Karpas-422 (cell line): ENCODE results near the gene KCNAB2. TPM values are rescaled to one million over a fixed set of nuclear protein-coding genes. Genes with fewer than 3 reads are reported as not detected.

Source experiments
- DNase-seq: peaks from one replicate; pipeline ENCODE4 v3.0.0-alpha.2; 2015
- H2AFZ ChIP-seq: fragments of 200-600 bp; sonication (generic); 2 replicates; pipeline ENCODE4 v1.6.1; 2014; ENCODE audit warnings: antibody characterized with exemption, low read length, mixed read lengths
- H3K27ac ChIP-seq: fragments of 200-600 bp; sonication (generic); 2 replicates; pipeline ENCODE4 v1.5.1; 2014; ENCODE audit warnings: mild to moderate bottlenecking, low read length, moderate library complexity
- H3K27me3 ChIP-seq: fragments of 200-600 bp; sonication (generic); 2 replicates; pipeline ENCODE4 v1.6.1; 2014; ENCODE audit warnings: low read length, mixed read lengths
- H3K36me3 ChIP-seq: fragments of 200-600 bp; sonication (generic); 2 replicates; pipeline ENCODE4 v1.6.1; 2014; ENCODE audit warnings: low read length, mixed read lengths; ENCODE audit not compliant: insufficient read depth
- H3K4me1 ChIP-seq: fragments of 200-600 bp; sonication (generic); 2 replicates; pipeline ENCODE4 v1.6.1; 2014; ENCODE audit warnings: mild to moderate bottlenecking, low read length, mixed read lengths
- H3K4me2 ChIP-seq: fragments of 200-600 bp; sonication (generic); 2 replicates; pipeline ENCODE4 v1.6.1; 2014; ENCODE audit warnings: low read length, low read depth, mild to moderate bottlenecking; ENCODE audit not compliant: poor library complexity, severe bottlenecking
- H3K4me3 ChIP-seq: fragments of 200-600 bp; sonication (generic); 2 replicates; pipeline ENCODE4 v1.5.1; 2014; ENCODE audit warnings: mild to moderate bottlenecking, antibody characterized with exemption, low read length, mixed read lengths
- H3K79me2 ChIP-seq: fragments of 200-600 bp; sonication (generic); 2 replicates; pipeline ENCODE4 v1.6.1; 2014; ENCODE audit warnings: mild to moderate bottlenecking, low read length, mixed read lengths
- H3K9ac ChIP-seq: fragments of 200-600 bp; sonication (generic); 2 replicates; pipeline ENCODE4 v1.6.0; 2014; ENCODE audit warnings: low read length
- H3K9me2 ChIP-seq: fragments of 200-600 bp; sonication (generic), shearing (Covaris generic); replicated peaks from 2 replicates; pipeline ENCODE4 v1.6.0; 2014; ENCODE audit warnings: mild to moderate bottlenecking, low read length, moderate library complexity; ENCODE audit not compliant: insufficient read depth
- H3K9me3 ChIP-seq: fragments of 300-700, 200-600 bp; sonication (generic); 2 replicates; pipeline ENCODE4 v1.6.1; 2014; ENCODE audit warnings: low read length, mixed read lengths
- H4K20me1 ChIP-seq: fragments of 200-600 bp; sonication (generic); 2 replicates; pipeline ENCODE4 v1.6.1; 2014; ENCODE audit warnings: mild to moderate bottlenecking, antibody characterized with exemption, low read length, low read depth; ENCODE audit not compliant: insufficient read depth
- total RNA-seq: library from RNA; depleted of rRNA; stranded (reverse); fragments of >200 nt; shearing (Covaris generic); gene quantifications from 2 replicates; pipeline ENCODE4 v1.2.3, GENCODE V29; 2014; ENCODE audit warnings: low replicate concordance

Gene KCNAB2
- total RNA-seq, 1 experiment from 2014 or later: 27.3 TPM

- Histone ChIP-seq H3K4me2 (no peak overlapping the region), H3K27ac (no peak overlapping the region), H3K9ac (no peak overlapping the region), H4K20me1 (no peaks in the 10 kb centered on the region), H3K27me3 (no peaks in the 10 kb centered on the region), H3K36me3 (no peaks in the 10 kb centered on the region), H3K4me3 (no peak overlapping the region), H3K9me2 (no peaks in the 10 kb centered on the region), H3K79me2 (no peaks in the 10 kb centered on the region), H3K9me3 (no peaks in the 10 kb centered on the region), H3K4me1 (peaks cover 10% of the 10 kb centered on the region), H2AFZ (no peak overlapping the region)
- DNase-seq: no peak
Observed at GRCh38 chr1:6103854-6104530, 58.3 kb downstream of the KCNAB2 start.

GRCh38 chr1:6104631-6105030 lies 58.9 kb downstream of the KCNAB2 start:
- Histone ChIP-seq H3K9me3 (no peaks in the 10 kb centered on the region), H3K4me2 (no peak overlapping the region), H3K9ac (no peak overlapping the region), H3K36me3 (no peaks in the 10 kb centered on the region), H3K27ac (no peak overlapping the region), H3K4me3 (no peak overlapping the region), H3K79me2 (no peaks in the 10 kb centered on the region), H3K4me1 (peaks cover 10% of the 10 kb centered on the region), H4K20me1 (no peaks in the 10 kb centered on the region), H2AFZ (no peak overlapping the region), H3K9me2 (no peaks in the 10 kb centered on the region), H3K27me3 (no peaks in the 10 kb centered on the region)
- DNase-seq: no peak

- DNase-seq: peak; percentile 74
- Histone ChIP-seq H3K9ac (peak overlapping the region; percentile 47), H4K20me1 (no peaks in the 10 kb centered on the region), H3K79me2 (no peaks in the 10 kb centered on the region), H3K9me3 (no peaks in the 10 kb centered on the region), H2AFZ (peak overlapping the region; percentile 73; the same call in 1 of the 2 replicates), H3K27ac (no peak overlapping the region), H3K9me2 (no peaks in the 10 kb centered on the region), H3K27me3 (no peaks in the 10 kb centered on the region), H3K4me3 (no peak overlapping the region), H3K4me2 (peak overlapping the region; percentile 39), H3K4me1 (peaks cover 10% of the 10 kb centered on the region), H3K36me3 (no peaks in the 10 kb centered on the region)
Observed at GRCh38 chr1:6105218-6105679, 59.6 kb downstream of the KCNAB2 start.

- DNase-seq: peak; percentile 68
- H4K20me1 ChIP-seq: no peaks in the 10 kb centered on the region
- no peaks in the 10 kb centered on the region for H3K36me3 ChIP-seq
- peaks cover 10% of the 10 kb centered on the region for H3K4me1 ChIP-seq
- H3K4me3 ChIP-seq: no peak overlapping the region
- H3K9me3 ChIP-seq: no peaks in the 10 kb centered on the region
- H3K27ac ChIP-seq: no peak overlapping the region
- H3K79me2 ChIP-seq: no peaks in the 10 kb centered on the region
- H2AFZ ChIP-seq: peak overlapping the region; percentile 73; the same call in 1 of the 2 replicates
- no peaks in the 10 kb centered on the region for H3K27me3 ChIP-seq
- peak overlapping the region; percentile 47 for H3K9ac ChIP-seq
- peak overlapping the region; percentile 39 for H3K4me2 ChIP-seq
- no peaks in the 10 kb centered on the region for H3K9me2 ChIP-seq
Observed at GRCh38 chr1:6105763-6106162, 60.1 kb downstream of the KCNAB2 start.

GRCh38 chr1:6106321-6106731 lies 60.6 kb downstream of the KCNAB2 start:
- Histone ChIP-seq H3K27me3 (no peaks in the 10 kb centered on the region), H3K4me2 (no peak overlapping the region), H2AFZ (no peak overlapping the region), H3K4me1 (peaks cover 10% of the 10 kb centered on the region), H3K36me3 (no peaks in the 10 kb centered on the region), H3K9me2 (no peaks in the 10 kb centered on the region), H3K9me3 (no peaks in the 10 kb centered on the region), H3K4me3 (no peak overlapping the region), H3K9ac (no peak overlapping the region), H4K20me1 (no peaks in the 10 kb centered on the region), H3K79me2 (no peaks in the 10 kb centered on the region), H3K27ac (no peak overlapping the region)
- no peak for DNase-seq

GRCh38 chr1:6106977-6107376 lies 61.3 kb downstream of the KCNAB2 start:
- no peak overlapping the region for H2AFZ ChIP-seq
- no peaks in the 10 kb centered on the region for H3K9me2 ChIP-seq
- no peak for DNase-seq
- no peak overlapping the region for H3K4me3 ChIP-seq
- no peaks in the 10 kb centered on the region for H3K79me2 ChIP-seq
- no peaks in the 10 kb centered on the region for H4K20me1 ChIP-seq
- H3K27ac ChIP-seq: no peak overlapping the region
- no peaks in the 10 kb centered on the region for H3K36me3 ChIP-seq
- no peak overlapping the region for H3K9ac ChIP-seq
- peaks cover 10% of the 10 kb centered on the region for H3K4me1 ChIP-seq
- H3K27me3 ChIP-seq: no peaks in the 10 kb centered on the region
- no peak overlapping the region for H3K4me2 ChIP-seq
- H3K9me3 ChIP-seq: no peaks in the 10 kb centered on the region

GRCh38 chr1:6107409-6108356 lies 62.0 kb downstream of the KCNAB2 start:
- Histone ChIP-seq H3K27me3 (no peaks in the 10 kb centered on the region), H3K79me2 (no peaks in the 10 kb centered on the region), H2AFZ (no peak overlapping the region), H3K9ac (no peak overlapping the region), H3K27ac (no peak overlapping the region), H3K36me3 (no peaks in the 10 kb centered on the region), H3K9me2 (no peaks in the 10 kb centered on the region), H3K4me1 (peaks cover 10% of the 10 kb centered on the region), H3K4me2 (no peak overlapping the region), H3K4me3 (no peak overlapping the region), H4K20me1 (no peaks in the 10 kb centered on the region), H3K9me3 (no peaks in the 10 kb centered on the region)
- DNase-seq: no peak

GRCh38 chr1:6108476-6108875 lies 62.8 kb downstream of the KCNAB2 start:
- Histone ChIP-seq H3K27me3 (no peaks in the 10 kb centered on the region), H3K36me3 (no peaks in the 10 kb centered on the region), H2AFZ (no peak overlapping the region), H4K20me1 (no peaks in the 10 kb centered on the region), H3K4me2 (no peak overlapping the region), H3K9me3 (no peaks in the 10 kb centered on the region), H3K4me3 (no peak overlapping the region), H3K9me2 (no peaks in the 10 kb centered on the region), H3K4me1 (peaks cover 10% of the 10 kb centered on the region), H3K9ac (no peak overlapping the region), H3K79me2 (no peaks in the 10 kb centered on the region), H3K27ac (no peak overlapping the region)
- DNase-seq: no peak
